ENCODE results near the gene ID4.

- TF ChIP-seq CTCF (IDR thresholded peaks at IDR 0.05; ENCODE audit: low read length) (no peak), EZH2 (optimal IDR thresholded peaks at IDR 0.05; ENCODE audit: low read depth, low read length) (no peak), EZH2phosphoT487 (IDR thresholded peaks at IDR 0.05; ENCODE audit: low read length) (no peak)
Observed at GRCh38 chr6:19818805-19819204, 18.4 kb upstream of the ID4 start.

Measured in MM.1S (cell line).